ENCODE data around the gene EIF1AY. TPM values are rescaled to one million over a fixed set of nuclear protein-coding genes. Genes with fewer than 3 reads are reported as not detected.
"Not testable (repeated sequence)": the region's sequence is repeated elsewhere in the genome, so short reads cannot be mapped to it uniquely, and the experiment has no call there.

EIF1AY gene
- 10 to 100 TPM; 87.1 to 88.0 TPM for total RNA-seq

- Mint-ChIP-seq H3K27ac (peak within 1 kb of the TSS; percentile 96), H3K36me3 (peaks cover 7% of the 10 kb centered on the region), H3K4me1 (ENCODE audit: low read depth) (peaks cover 24% of the 10 kb centered on the region), H3K27me3 (no peaks in the 10 kb centered on the region), H3K9me3 (no peaks in the 10 kb centered on the region), H3K4me3 (peak within 1 kb of the TSS; percentile 88)
- DNase-seq = peak; percentile 93
- POLR2A ChIA-PET = interaction anchor here (1.0 to 1.3 kb wide), 2 partner anchors 673 to 831 kb away, joined by 3 to 7 read pairs; partner anchors contain the start of gene KDM5D
- intact Hi-C loops (cut with micrococcal nuclease) = loop anchor here (1.0 to 10.0 kb wide), 10 partner anchors 139 to 1073 kb away; partner anchors contain the start of gene KDM5D
- CTCF ChIA-PET = interaction anchor here (1.4 kb wide), 1 partner anchor 11 kb away, joined by 3 read pairs; no protein-coding TSS in a partner anchor
Observed at GRCh38 chrY:20575531-20576121, at the start of gene EIF1AY. EIF1AY (plus strand) TSS chrY:20575776; CDS start chrY:20575872, 96 bp downstream.

- peaks cover 10% of the 10 kb centered on the region for H3K4me1 Mint-ChIP-seq (ENCODE audit: low read depth)
- POLR2A ChIA-PET = no interaction called here
- no peaks in the 10 kb centered on the region for H3K27me3 Mint-ChIP-seq
Observed at GRCh38 chrY:20528435-20528834, 47.1 kb upstream of the EIF1AY start.

GRCh38 chrY:20538186-20538585 lies 37.4 kb upstream of the EIF1AY start:
- Mint-ChIP-seq H3K9me3 (no peaks in the 10 kb centered on the region), H3K27me3 (no peaks in the 10 kb centered on the region), H3K36me3 (no peaks in the 10 kb centered on the region), H3K4me1 (ENCODE audit: low read depth) (peaks cover 18% of the 10 kb centered on the region), H3K27ac (no peak overlapping the region), H3K4me3 (no peak overlapping the region)
- ChIA-PET CTCF (interaction anchor here (0.6 kb wide), 1 partner anchor 644 kb away, joined by 3 read pairs; no protein-coding TSS in a partner anchor), POLR2A (no interaction called here)
- DNase-seq = no peak
- intact Hi-C loops (cut with micrococcal nuclease) = no loop called here

More at GRCh38 chrY:20528435-20528834, 47.1 kb upstream of the EIF1AY start:
- Mint-ChIP-seq H3K27ac (no peak overlapping the region), H3K4me3 (no peak overlapping the region), H3K9me3 (no peaks in the 10 kb centered on the region), H3K36me3 (no peaks in the 10 kb centered on the region)
- CTCF ChIA-PET = no interaction called here
- DNase-seq = no peak
- intact Hi-C loops (cut with micrococcal nuclease) = no loop called here

GRCh38 chrY:20538933-20539332 lies 36.6 kb upstream of the EIF1AY start:
- Mint-ChIP-seq H3K4me1 (ENCODE audit: low read depth) (peaks cover 18% of the 10 kb centered on the region), H3K4me3 (no peak overlapping the region), H3K27ac (no peak overlapping the region), H3K36me3 (no peaks in the 10 kb centered on the region), H3K27me3 (no peaks in the 10 kb centered on the region), H3K9me3 (no peaks in the 10 kb centered on the region)
- no peak for DNase-seq
- intact Hi-C loops (cut with micrococcal nuclease) = no loop called here
- POLR2A ChIA-PET = no interaction called here
- CTCF ChIA-PET = no interaction called here

GRCh38 chrY:20544451-20544960 lies 31.1 kb upstream of the EIF1AY start:
- CTCF ChIA-PET = no interaction called here

GRCh38 chrY:20546071-20546470 lies 29.5 kb upstream of the EIF1AY start:
- no peak for DNase-seq
- Mint-ChIP-seq H3K27me3 (no peaks in the 10 kb centered on the region), H3K36me3 (peaks cover 2% of the 10 kb centered on the region), H3K27ac (no peak overlapping the region), H3K4me3 (no peak overlapping the region), H3K4me1 (ENCODE audit: low read depth) (no peaks in the 10 kb centered on the region), H3K9me3 (no peaks in the 10 kb centered on the region)
- CTCF ChIA-PET = no interaction called here
- POLR2A ChIA-PET = no interaction called here
- intact Hi-C loops (cut with micrococcal nuclease) = no loop called here

More at GRCh38 chrY:20544451-20544960, 31.1 kb upstream of the EIF1AY start:
- intact Hi-C loops (cut with micrococcal nuclease) = no loop called here
- Mint-ChIP-seq H3K36me3 (peaks cover 2% of the 10 kb centered on the region), H3K4me3 (no peak overlapping the region), H3K27me3 (no peaks in the 10 kb centered on the region), H3K9me3 (no peaks in the 10 kb centered on the region), H3K4me1 (ENCODE audit: low read depth) (peaks cover 3% of the 10 kb centered on the region), H3K27ac (no peak overlapping the region)
- DNase-seq = no peak
- POLR2A ChIA-PET = no interaction called here

- H3K27me3 Mint-ChIP-seq = no peaks in the 10 kb centered on the region
- H3K9me3 Mint-ChIP-seq = no peaks in the 10 kb centered on the region
- ChIA-PET POLR2A (no interaction called here), CTCF (no interaction called here)
- no peak for DNase-seq
- H3K36me3 Mint-ChIP-seq = peaks cover 2% of the 10 kb centered on the region
- no peak overlapping the region for H3K27ac Mint-ChIP-seq
- intact Hi-C loops (cut with micrococcal nuclease) = no loop called here
- no peaks in the 10 kb centered on the region for H3K4me1 Mint-ChIP-seq (ENCODE audit: low read depth)
- no peak overlapping the region for H3K4me3 Mint-ChIP-seq
Observed at GRCh38 chrY:20549289-20549688, 26.3 kb upstream of the EIF1AY start.

GRCh38 chrY:20551840-20552239 lies 23.7 kb upstream of the EIF1AY start:
- Mint-ChIP-seq H3K9me3 (no peaks in the 10 kb centered on the region), H3K27ac (no peak overlapping the region), H3K4me3 (no peak overlapping the region), H3K36me3 (no peaks in the 10 kb centered on the region), H3K27me3 (no peaks in the 10 kb centered on the region), H3K4me1 (ENCODE audit: low read depth) (no peaks in the 10 kb centered on the region)
- CTCF ChIA-PET = no interaction called here
- intact Hi-C loops (cut with micrococcal nuclease) = no loop called here
- DNase-seq = no peak
- POLR2A ChIA-PET = no interaction called here

- H3K36me3 Mint-ChIP-seq; DNase-seq; H3K4me1 Mint-ChIP-seq (ENCODE audit: low read depth); H3K9me3 Mint-ChIP-seq; H3K4me3 Mint-ChIP-seq; CTCF ChIA-PET; H3K27me3 Mint-ChIP-seq; POLR2A ChIA-PET; H3K27ac Mint-ChIP-seq; intact Hi-C loops (cut with micrococcal nuclease): not testable (repeated sequence)
Observed at GRCh38 chrY:20552764-20553323, 22.7 kb upstream of the EIF1AY start.

GRCh38 chrY:20555820-20556219 lies 19.8 kb upstream of the EIF1AY start:
- no peaks in the 10 kb centered on the region for H3K36me3 Mint-ChIP-seq
- H3K9me3 Mint-ChIP-seq = no peaks in the 10 kb centered on the region
- intact Hi-C loops (cut with micrococcal nuclease) = loop anchor here (5.0 kb wide), 1 partner anchor 706 kb away; no protein-coding TSS in a partner anchor
- no peak overlapping the region for H3K27ac Mint-ChIP-seq
- DNase-seq = no peak
- ChIA-PET CTCF (no interaction called here), POLR2A (no interaction called here)
- no peak overlapping the region for H3K4me3 Mint-ChIP-seq
- no peaks in the 10 kb centered on the region for H3K27me3 Mint-ChIP-seq
- no peaks in the 10 kb centered on the region for H3K4me1 Mint-ChIP-seq (ENCODE audit: low read depth)

GRCh38 chrY:20558677-20559076 lies 16.9 kb upstream of the EIF1AY start:
- Mint-ChIP-seq H3K27ac (no peak overlapping the region), H3K4me1 (ENCODE audit: low read depth) (no peaks in the 10 kb centered on the region), H3K36me3 (no peaks in the 10 kb centered on the region), H3K9me3 (no peaks in the 10 kb centered on the region), H3K4me3 (no peak overlapping the region), H3K27me3 (no peaks in the 10 kb centered on the region)
- ChIA-PET CTCF (interaction anchor here (1.0 kb wide), 1 partner anchor 183 kb away, joined by 3 read pairs; no protein-coding TSS in a partner anchor), POLR2A (no interaction called here)
- no peak for DNase-seq
- intact Hi-C loops (cut with micrococcal nuclease) = loop anchor here (1.0 to 5.0 kb wide), 2 partner anchors 182 to 704 kb away; no protein-coding TSS in a partner anchor

GRCh38 chrY:20559873-20560512 lies 15.6 kb upstream of the EIF1AY start:
- CTCF ChIA-PET = interaction anchor here (1.0 kb wide), 1 partner anchor 182 kb away, joined by 3 read pairs; no protein-coding TSS in a partner anchor
- intact Hi-C loops (cut with micrococcal nuclease) = loop anchor here (5.0 kb wide), 1 partner anchor 702 kb away; no protein-coding TSS in a partner anchor
- POLR2A ChIA-PET = no interaction called here
- Mint-ChIP-seq H3K4me3 (no peak overlapping the region), H3K9me3 (no peaks in the 10 kb centered on the region), H3K27me3 (no peaks in the 10 kb centered on the region), H3K4me1 (ENCODE audit: low read depth) (no peaks in the 10 kb centered on the region), H3K36me3 (no peaks in the 10 kb centered on the region), H3K27ac (no peak overlapping the region)
- DNase-seq = no peak

All from activated CD4-positive, alpha-beta memory T cell treated with anti-CD3 and anti-CD28 coated beads for 36 hours (primary cell).